ENCODE data around the gene BCKDHA.

GRCh38 chr19:41428481-41428859, 30.9 kb downstream of the BCKDHA start:
- TF ChIP-seq POLR2A (IDR thresholded peaks at IDR 0.05; ENCODE audit: low read depth, low read length) (no peak), CTCF (conservative IDR thresholded peaks at IDR 0.05; ENCODE audit: low read depth, low read length) (no peak), NFE2L2 (IDR thresholded peaks at IDR 0.05; ENCODE audit: low read depth, low read length) (no peak), RCOR1 (IDR thresholded peaks at IDR 0.05; ENCODE audit: insufficient replicate concordance, low read length) (no peak), RFX5 (IDR thresholded peaks at IDR 0.05; ENCODE audit: low read depth, low read length) (no peak), BHLHE40 (IDR thresholded peaks at IDR 0.05; ENCODE audit: low read depth, low read length) (no peak), CEBPB (IDR thresholded peaks at IDR 0.05; ENCODE audit: low read depth, low read length) (no peak), MAFK (IDR thresholded peaks at IDR 0.05; ENCODE audit: low read depth, low read length) (no peak), FOS (IDR thresholded peaks at IDR 0.05; ENCODE audit: low read depth, low read length) (no peak), RAD21 (IDR thresholded peaks at IDR 0.05; ENCODE audit: low read length) (no peak), SMC3 (IDR thresholded peaks at IDR 0.05; ENCODE audit: low read depth, low read length) (no peak)
- TF ChIP-seq, protein P1, sequence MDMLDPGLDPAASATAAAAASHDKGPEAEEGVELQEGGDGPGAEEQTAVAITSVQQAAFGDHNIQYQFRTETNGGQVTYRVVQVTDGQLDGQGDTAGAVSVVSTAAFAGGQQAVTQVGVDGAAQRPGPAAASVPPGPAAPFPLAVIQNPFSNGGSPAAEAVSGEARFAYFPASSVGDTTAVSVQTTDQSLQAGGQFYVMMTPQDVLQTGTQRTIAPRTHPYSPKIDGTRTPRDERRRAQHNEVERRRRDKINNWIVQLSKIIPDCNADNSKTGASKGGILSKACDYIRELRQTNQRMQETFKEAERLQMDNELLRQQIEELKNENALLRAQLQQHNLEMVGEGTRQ (IDR thresholded peaks at IDR 0.05; ENCODE audit: low read depth, low read length): no peak
- TF ChIP-seq, protein P2, sequence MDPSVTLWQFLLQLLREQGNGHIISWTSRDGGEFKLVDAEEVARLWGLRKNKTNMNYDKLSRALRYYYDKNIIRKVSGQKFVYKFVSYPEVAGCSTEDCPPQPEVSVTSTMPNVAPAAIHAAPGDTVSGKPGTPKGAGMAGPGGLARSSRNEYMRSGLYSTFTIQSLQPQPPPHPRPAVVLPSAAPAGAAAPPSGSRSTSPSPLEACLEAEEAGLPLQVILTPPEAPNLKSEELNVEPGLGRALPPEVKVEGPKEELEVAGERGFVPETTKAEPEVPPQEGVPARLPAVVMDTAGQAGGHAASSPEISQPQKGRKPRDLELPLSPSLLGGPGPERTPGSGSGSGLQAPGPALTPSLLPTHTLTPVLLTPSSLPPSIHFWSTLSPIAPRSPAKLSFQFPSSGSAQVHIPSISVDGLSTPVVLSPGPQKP (IDR thresholded peaks at IDR 0.05; ENCODE audit: borderline replicate concordance, low read depth, low read length): no peak
